ENCODE measurements around the gene HOXA5. TPM values are rescaled to one million over a fixed set of nuclear protein-coding genes. Genes with fewer than 3 reads are reported as not detected.

Gene HOXA5
- total RNA-seq, 2 donors from 2014 or later = 0.14 TPM; not detected in 1

DNA sequence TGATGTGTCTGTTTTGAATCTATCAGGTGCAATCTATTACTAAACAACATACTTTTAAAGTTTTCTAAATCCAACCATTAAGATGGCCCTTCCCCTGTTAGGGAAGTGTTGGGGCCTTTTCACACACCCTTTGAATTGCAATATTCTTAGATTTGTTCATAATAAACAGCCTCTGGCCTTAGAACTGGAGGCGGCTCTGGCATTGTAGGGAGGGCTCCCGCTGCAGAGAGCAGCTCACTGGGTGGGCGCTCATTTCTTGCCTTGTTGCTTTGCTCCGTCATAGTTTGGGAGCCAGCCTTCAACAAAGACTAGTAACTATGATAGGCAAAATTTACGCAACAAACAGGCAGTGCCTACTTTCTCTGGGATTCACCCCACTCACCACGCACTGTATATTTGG is 34.9 kb upstream of the HOXA5 start:
- H3K27me3 Mint-ChIP-seq (ENCODE audit: low read depth) = peaks cover 69% of the 10 kb centered on the region
- no peaks in the 10 kb centered on the region for H3K36me3 Mint-ChIP-seq (ENCODE audit: insufficient read depth in 2 of 2)
- ATAC-seq (replicated peaks in 1 of 2) (no peak), DNase-seq (no peak)
- no peak overlapping the region for H3K27ac Mint-ChIP-seq
- H3K4me3 Mint-ChIP-seq = no peak overlapping the region
- no peaks in the 10 kb centered on the region for H3K9me3 Mint-ChIP-seq
- H3K4me1 Mint-ChIP-seq (ENCODE audit: low read depth) = peaks cover 6% of the 10 kb centered on the region

- ATAC-seq (replicated peaks in 1 of 2) (no peak), DNase-seq (no peak)
- Mint-ChIP-seq H3K4me1 (ENCODE audit: low read depth) (peaks cover 6% of the 10 kb centered on the region), H3K36me3 (ENCODE audit: insufficient read depth in 2 of 2) (no peaks in the 10 kb centered on the region), H3K27ac (no peak overlapping the region), H3K9me3 (no peaks in the 10 kb centered on the region), H3K27me3 (ENCODE audit: low read depth) (peaks cover 66% of the 10 kb centered on the region), H3K4me3 (no peak overlapping the region)
Measured at GRCh38 chr7:27177795-27178320, 34.4 kb upstream of the HOXA5 start.

DNA sequence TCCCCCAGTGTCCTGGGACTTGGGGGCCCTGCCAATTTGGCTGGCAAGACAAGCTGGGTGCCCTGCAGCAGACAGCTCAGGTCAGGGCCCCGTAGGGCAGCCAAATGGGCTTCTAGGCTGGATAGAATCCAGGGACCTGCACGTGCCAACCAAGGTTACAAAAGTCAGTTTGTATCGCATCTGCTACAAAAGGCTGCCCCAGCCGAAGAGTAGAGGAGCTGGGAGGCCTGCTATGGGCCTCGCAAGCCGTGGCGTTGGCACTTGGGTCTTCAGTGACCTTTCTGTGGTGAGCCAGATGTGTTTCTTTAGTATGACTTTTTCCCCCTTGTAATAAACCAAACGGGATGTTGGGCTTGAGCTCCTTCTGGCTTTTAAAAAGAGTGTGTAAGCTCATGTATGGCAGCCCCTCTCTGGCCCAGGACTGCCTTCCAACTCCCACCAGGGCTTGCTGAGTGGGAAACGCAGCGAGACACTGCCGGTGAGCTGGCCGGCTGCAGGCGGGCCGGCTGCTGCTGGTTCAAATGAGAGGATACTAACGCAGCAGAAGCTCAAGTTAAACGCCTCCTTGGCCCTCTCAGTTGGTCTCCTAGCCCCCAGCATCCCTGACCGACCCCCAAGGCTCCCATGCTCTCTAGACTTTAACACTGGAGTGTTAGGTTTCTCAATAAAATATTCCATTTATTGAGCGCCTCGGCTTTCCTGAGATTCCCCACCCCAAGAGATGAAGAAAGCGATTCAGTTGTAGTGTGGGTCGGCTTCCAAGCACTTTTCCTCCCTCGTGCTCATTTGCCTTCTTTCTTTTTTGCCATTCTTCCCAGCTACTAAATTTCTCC is 33.7 kb upstream of the HOXA5 start:
- H3K4me1 Mint-ChIP-seq (ENCODE audit: low read depth) = peaks cover 10% of the 10 kb centered on the region
- H3K27me3 Mint-ChIP-seq (ENCODE audit: low read depth) = peaks cover 67% of the 10 kb centered on the region
- H3K4me3 Mint-ChIP-seq = no peak overlapping the region
- no peak for ATAC-seq (replicated peaks in 1 of 2)
- no peaks in the 10 kb centered on the region for H3K9me3 Mint-ChIP-seq
- H3K36me3 Mint-ChIP-seq (ENCODE audit: insufficient read depth in 2 of 2) = no peaks in the 10 kb centered on the region
- DNase-seq = no peak
- no peak overlapping the region for H3K27ac Mint-ChIP-seq

DNA sequence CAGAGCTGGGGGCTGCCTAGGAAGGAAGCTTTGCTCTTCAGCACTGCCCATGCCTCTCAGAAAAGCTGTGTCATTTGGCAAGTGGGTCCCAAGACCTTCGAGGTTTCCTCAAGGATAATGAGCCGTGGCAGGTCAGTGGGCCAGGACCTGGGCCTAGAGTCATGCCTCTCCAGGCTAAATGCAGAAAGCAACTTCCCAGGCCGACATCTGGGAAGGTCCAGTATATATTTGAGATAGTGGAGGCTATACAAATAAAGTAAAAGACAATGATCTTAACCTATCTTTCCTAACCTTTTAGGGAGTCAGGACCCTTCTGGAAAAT is 33.0 kb upstream of the HOXA5 start:
- Mint-ChIP-seq H3K27me3 (ENCODE audit: low read depth) (peaks cover 73% of the 10 kb centered on the region), H3K27ac (no peak overlapping the region), H3K4me3 (no peak overlapping the region), H3K9me3 (no peaks in the 10 kb centered on the region), H3K4me1 (ENCODE audit: low read depth) (peaks cover 17% of the 10 kb centered on the region), H3K36me3 (ENCODE audit: insufficient read depth in 2 of 2) (peaks cover 0 to 2% of the 10 kb centered on the region in 2 donors)
- ATAC-seq (replicated peaks in 1 of 2) = no peak
- DNase-seq = no peak

DNA sequence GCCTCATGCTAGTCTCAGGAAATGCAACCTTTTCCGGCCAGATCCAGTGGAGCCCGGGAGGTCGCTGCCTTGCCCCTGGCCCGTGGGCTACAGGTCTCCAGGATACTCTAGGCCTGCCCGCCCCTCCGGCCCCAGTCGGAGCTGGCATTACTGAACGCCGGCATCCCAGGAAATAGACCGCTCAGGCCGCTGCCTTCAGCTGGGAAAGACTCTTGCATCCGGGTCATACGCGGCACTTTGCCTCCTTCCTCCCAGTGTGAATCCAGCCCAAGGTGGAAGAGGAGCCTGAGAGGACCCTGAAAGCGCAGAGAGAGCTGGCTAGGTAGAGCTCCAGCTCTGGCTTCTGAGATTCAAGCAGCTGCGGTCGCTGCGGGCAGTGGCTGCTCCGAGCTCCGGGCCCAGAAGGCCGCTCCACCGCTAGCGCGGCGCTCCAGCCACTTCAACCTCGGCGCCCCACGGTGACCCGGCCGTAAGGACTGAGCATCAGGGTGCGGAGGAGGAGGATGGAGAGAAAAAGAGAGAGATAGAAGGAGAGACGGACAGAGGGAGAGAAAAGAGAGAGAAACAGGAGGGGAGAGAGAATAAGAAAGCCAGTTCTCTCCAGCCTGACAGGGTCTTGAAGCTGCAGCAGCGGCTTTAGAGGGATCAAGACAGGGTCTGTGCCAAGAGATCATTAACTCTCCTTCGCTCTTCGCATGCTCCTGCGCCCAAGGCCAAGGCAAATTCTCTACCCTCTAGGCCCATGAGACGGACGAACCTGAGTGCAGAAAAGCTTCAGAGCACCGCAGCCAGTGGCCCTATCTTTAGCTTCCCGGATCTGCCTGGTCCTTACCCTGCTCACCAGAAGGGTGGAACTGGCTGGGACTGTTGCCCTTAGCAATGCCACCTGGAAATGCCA is 32.4 kb upstream of the HOXA5 start:
- DNase-seq (no peak), ATAC-seq (replicated peaks in 1 of 2) (no peak)
- no peaks in the 10 kb centered on the region for H3K9me3 Mint-ChIP-seq
- H3K36me3 Mint-ChIP-seq (ENCODE audit: insufficient read depth in 2 of 2) = peaks cover 0 to 2% of the 10 kb centered on the region in 2 donors
- H3K27me3 Mint-ChIP-seq (ENCODE audit: low read depth) = peaks cover 73% of the 10 kb centered on the region
- H3K4me3 Mint-ChIP-seq = no peak overlapping the region
- peaks cover 23% of the 10 kb centered on the region for H3K4me1 Mint-ChIP-seq (ENCODE audit: low read depth)
- no peak overlapping the region for H3K27ac Mint-ChIP-seq

- DNase-seq = no peak
- peaks cover 0 to 2% of the 10 kb centered on the region in 2 donors for H3K36me3 Mint-ChIP-seq (ENCODE audit: insufficient read depth in 2 of 2)
- no peak for ATAC-seq (replicated peaks in 1 of 2)
- peak overlapping the region; percentile 3 to 45 for H3K4me3 Mint-ChIP-seq
- H3K27me3 Mint-ChIP-seq (ENCODE audit: low read depth) = peaks cover 75% of the 10 kb centered on the region
- peaks cover 23% of the 10 kb centered on the region for H3K4me1 Mint-ChIP-seq (ENCODE audit: low read depth)
- H3K9me3 Mint-ChIP-seq = no peaks in the 10 kb centered on the region
- no peak overlapping the region for H3K27ac Mint-ChIP-seq
Measured at GRCh38 chr7:27174874-27175625, 31.6 kb upstream of the HOXA5 start.

GRCh38 chr7:27173956-27174873 is 30.7 kb upstream of the HOXA5 start, which contains the start of gene HOXA10:
HOXA10 (minus strand) TSS chr7:27174320; CDS start chr7:27174306, 14 bp downstream.
- peaks cover 0 to 2% of the 10 kb centered on the region in 2 donors for H3K36me3 Mint-ChIP-seq (ENCODE audit: insufficient read depth in 2 of 2)
- H3K27me3 Mint-ChIP-seq (ENCODE audit: low read depth) = peaks cover 67% of the 10 kb centered on the region
- H3K4me1 Mint-ChIP-seq (ENCODE audit: low read depth) = peaks cover 17% of the 10 kb centered on the region
- no peaks in the 10 kb centered on the region for H3K9me3 Mint-ChIP-seq
- ATAC-seq (replicated peaks in 1 of 2) = no peak
- DNase-seq = no peak
- H3K4me3 Mint-ChIP-seq = peak within 1 kb of the TSS; percentile 66 to 74
- no peak within 1 kb of the TSS for H3K27ac Mint-ChIP-seq

DNA sequence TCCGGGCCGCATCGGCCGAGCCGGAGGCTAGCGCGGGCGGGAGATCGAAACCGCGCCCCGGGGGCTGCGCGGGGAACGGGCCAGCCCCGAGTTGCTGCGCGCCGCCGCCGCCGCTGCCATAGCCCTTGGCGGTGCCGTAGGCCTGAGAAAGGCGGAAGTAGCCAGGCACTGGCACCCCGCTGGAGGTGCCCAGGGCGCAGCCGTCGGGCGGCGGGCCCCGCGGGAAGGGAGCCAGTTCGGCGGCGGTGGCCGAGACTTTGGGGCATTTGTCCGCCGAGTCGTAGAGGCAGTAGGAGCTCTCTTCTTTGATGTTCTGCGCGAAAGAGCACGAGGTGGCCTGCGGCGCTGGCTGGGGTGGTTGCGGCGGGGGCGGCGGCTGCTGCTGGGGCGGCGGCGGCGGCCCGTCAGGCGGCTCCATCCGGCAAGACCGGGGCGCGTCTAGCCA is 30.1 kb upstream of the HOXA5 start:
- DNase-seq (peak; percentile 52 to 55), ATAC-seq (replicated peaks in 1 of 2) (peak; percentile 76 to 80)
- H3K36me3 Mint-ChIP-seq (ENCODE audit: insufficient read depth in 2 of 2) = peaks cover 2% of the 10 kb centered on the region in 2 donors
- peaks cover 66% of the 10 kb centered on the region for H3K27me3 Mint-ChIP-seq (ENCODE audit: low read depth)
- H3K4me3 Mint-ChIP-seq = peak overlapping the region; percentile 48 to 66
- peaks cover 21% of the 10 kb centered on the region for H3K4me1 Mint-ChIP-seq (ENCODE audit: low read depth)
- no peaks in the 10 kb centered on the region for H3K9me3 Mint-ChIP-seq
- H3K27ac Mint-ChIP-seq = no peak overlapping the region

- Mint-ChIP-seq H3K36me3 (ENCODE audit: insufficient read depth in 2 of 2) (peaks cover 2 to 3% of the 10 kb centered on the region in 2 donors), H3K4me1 (ENCODE audit: low read depth) (peaks cover 27% of the 10 kb centered on the region), H3K27ac (no peak overlapping the region), H3K4me3 (peak overlapping the region; percentile 48 to 50), H3K27me3 (ENCODE audit: low read depth) (peaks cover 66% of the 10 kb centered on the region), H3K9me3 (no peaks in the 10 kb centered on the region)
- ATAC-seq (replicated peaks in 1 of 2) (peak; percentile 31 to 32), DNase-seq (no peak)
Measured at GRCh38 chr7:27172823-27173510, 29.5 kb upstream of the HOXA5 start.

DNA sequence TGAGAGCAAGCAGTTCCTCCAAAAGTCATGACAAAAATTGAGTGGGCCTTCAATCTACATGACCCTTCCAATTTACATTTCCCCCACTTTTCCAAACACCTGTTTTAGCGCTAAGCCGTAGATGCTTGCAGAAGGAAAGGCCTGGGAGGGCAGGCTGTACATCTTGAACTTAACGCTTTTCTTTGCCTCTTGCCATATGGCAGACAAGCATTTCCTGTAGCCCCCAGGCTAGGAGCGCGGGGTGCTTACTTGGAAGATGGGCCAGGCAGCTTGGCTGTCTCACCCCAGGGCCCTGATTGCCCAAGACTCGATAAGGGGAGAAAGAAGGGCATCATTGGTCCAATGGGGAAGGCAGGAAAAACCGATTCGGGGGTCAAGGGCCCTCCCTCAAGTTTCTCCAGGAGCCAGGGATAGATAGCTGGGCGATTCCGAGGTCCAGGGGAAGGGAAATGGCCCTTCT is 28.9 kb upstream of the HOXA5 start:
- no peak for DNase-seq
- no peaks in the 10 kb centered on the region for H3K9me3 Mint-ChIP-seq
- no peak for ATAC-seq (replicated peaks in 1 of 2)

DNA sequence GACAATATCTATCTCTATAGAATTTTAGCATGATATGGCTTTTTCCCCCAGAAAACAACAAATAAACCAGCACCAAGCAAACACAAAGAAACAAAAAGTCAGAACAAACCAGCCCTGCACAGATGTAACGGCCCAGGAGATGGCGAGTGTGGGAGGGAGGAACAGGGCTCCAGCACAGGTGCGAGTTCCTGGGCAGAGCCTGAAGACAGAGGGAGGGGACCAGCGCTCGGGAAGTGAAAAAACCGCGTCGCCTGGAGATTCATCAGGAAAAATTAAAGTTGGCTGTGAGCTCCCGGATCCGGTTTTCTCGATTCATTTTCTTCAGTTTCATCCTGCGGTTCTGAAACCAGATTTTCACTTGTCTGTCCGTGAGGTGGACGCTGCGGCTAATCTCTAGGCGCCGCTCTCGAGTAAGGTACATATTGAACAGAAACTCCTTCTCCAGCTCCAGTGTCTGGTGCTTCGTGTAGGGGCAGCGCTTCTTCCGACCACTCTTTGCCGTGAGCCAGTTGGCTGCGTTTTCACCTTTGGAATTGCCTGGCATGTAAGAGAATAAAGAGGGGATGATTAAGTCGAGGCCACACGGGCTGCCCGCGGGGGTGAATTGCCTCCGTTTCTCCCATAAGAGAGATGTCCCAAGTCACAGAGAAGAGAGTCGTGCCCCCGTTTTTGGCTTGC is 28.3 kb upstream of the HOXA5 start:
- ATAC-seq (replicated peaks in 1 of 2) (no peak), DNase-seq (no peak)
- peaks cover 34% of the 10 kb centered on the region for H3K4me1 Mint-ChIP-seq (ENCODE audit: low read depth)
- peak overlapping the region; percentile 68 to 72 for H3K4me3 Mint-ChIP-seq
- H3K27ac Mint-ChIP-seq = peak overlapping the region; percentile 2
- no peaks in the 10 kb centered on the region for H3K9me3 Mint-ChIP-seq
- peaks cover 2 to 3% of the 10 kb centered on the region in 2 donors for H3K36me3 Mint-ChIP-seq (ENCODE audit: insufficient read depth in 2 of 2)
- H3K27me3 Mint-ChIP-seq (ENCODE audit: low read depth) = peaks cover 71% of the 10 kb centered on the region

More for the DNA sequence above, 28.9 kb upstream of the HOXA5 start:
- Mint-ChIP-seq H3K27ac (peak overlapping the region; percentile 2), H3K36me3 (ENCODE audit: insufficient read depth in 2 of 2) (peaks cover 2 to 3% of the 10 kb centered on the region in 2 donors), H3K4me1 (ENCODE audit: low read depth) (peaks cover 30% of the 10 kb centered on the region), H3K27me3 (ENCODE audit: low read depth) (peaks cover 66% of the 10 kb centered on the region), H3K4me3 (peak overlapping the region; percentile 68 to 72)

Measured in activated T-cell treated with anti-CD3 and anti-CD28 coated beads, Interleukin-2, amount 50 U/mL, for 72 hours (primary cell).